DND-41 (cell line): ENCODE data around the gene TMEM54.

Experiments used
- CTCF ChIP-seq: IDR thresholded peaks from 2 replicates; pipeline ENCODE4 v1.5.1; 2012; ENCODE audit warnings: borderline replicate concordance, low read length, moderate library complexity, mild to moderate bottlenecking; ENCODE audit not compliant: poor library complexity, severe bottlenecking; ENCODE audit errors: extremely low read depth
- EZH2 ChIP-seq: IDR thresholded peaks from 3 replicates; pipeline ENCODE4 v1.6.1; 2012; ENCODE audit warnings: borderline replicate concordance, low read depth, mild to moderate bottlenecking, moderate library complexity, low read length, inconsistent platforms; ENCODE audit not compliant: severe bottlenecking

- TF ChIP-seq CTCF (no peak), EZH2 (no peak)
Measured at GRCh38 chr1:32881871-32882850, 19.0 kb downstream of the TMEM54 start.
